ENCODE data around the gene ZMYM4.

- TF ChIP-seq CTCF (IDR thresholded peaks at IDR 0.05) (no peak), RCOR1 (IDR thresholded peaks at IDR 0.05; ENCODE audit: low read length) (no peak), POLR2AphosphoS5 (IDR thresholded peaks at IDR 0.05; ENCODE audit: low read depth, low read length) (no peak), TAF1 (IDR thresholded peaks at IDR 0.05; ENCODE audit: borderline replicate concordance, low read depth, low read length) (no peak), GATA2 (CRISPR knock-in tag; IDR thresholded peaks at IDR 0.05) (no peak), RAD21 (IDR thresholded peaks at IDR 0.05; ENCODE audit: low read length) (no peak), SMC3 (IDR thresholded peaks at IDR 0.05; ENCODE audit: low read depth, low read length) (no peak), RFX5 (IDR thresholded peaks at IDR 0.05; ENCODE audit: low read length) (no peak), USF2 (IDR thresholded peaks at IDR 0.05; ENCODE audit: borderline replicate concordance, low read depth, low read length) (no peak), MEF2A (IDR thresholded peaks at IDR 0.05; ENCODE audit: borderline replicate concordance, low read depth) (no peak)
- TF ChIP-seq, protein P1, sequence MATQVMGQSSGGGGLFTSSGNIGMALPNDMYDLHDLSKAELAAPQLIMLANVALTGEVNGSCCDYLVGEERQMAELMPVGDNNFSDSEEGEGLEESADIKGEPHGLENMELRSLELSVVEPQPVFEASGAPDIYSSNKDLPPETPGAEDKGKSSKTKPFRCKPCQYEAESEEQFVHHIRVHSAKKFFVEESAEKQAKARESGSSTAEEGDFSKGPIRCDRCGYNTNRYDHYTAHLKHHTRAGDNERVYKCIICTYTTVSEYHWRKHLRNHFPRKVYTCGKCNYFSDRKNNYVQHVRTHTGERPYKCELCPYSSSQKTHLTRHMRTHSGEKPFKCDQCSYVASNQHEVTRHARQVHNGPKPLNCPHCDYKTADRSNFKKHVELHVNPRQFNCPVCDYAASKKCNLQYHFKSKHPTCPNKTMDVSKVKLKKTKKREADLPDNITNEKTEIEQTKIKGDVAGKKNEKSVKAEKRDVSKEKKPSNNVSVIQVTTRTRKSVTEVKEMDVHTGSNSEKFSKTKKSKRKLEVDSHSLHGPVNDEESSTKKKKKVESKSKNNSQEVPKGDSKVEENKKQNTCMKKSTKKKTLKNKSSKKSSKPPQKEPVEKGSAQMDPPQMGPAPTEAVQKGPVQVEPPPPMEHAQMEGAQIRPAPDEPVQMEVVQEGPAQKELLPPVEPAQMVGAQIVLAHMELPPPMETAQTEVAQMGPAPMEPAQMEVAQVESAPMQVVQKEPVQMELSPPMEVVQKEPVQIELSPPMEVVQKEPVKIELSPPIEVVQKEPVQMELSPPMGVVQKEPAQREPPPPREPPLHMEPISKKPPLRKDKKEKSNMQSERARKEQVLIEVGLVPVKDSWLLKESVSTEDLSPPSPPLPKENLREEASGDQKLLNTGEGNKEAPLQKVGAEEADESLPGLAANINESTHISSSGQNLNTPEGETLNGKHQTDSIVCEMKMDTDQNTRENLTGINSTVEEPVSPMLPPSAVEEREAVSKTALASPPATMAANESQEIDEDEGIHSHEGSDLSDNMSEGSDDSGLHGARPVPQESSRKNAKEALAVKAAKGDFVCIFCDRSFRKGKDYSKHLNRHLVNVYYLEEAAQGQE (IDR thresholded peaks at IDR 0.05; ENCODE audit: low read depth, low read length): no peak
Measured at GRCh38 chr1:35382107-35382506, 113.6 kb downstream of the ZMYM4 start.
